Sigmoid colon (tissue), 4 donors: ENCODE measurements around the gene BCAS2.

Experiments
- CTCF ChIP-seq, 4 experiments: fragments of 450-650 bp in 3 of 4; fragments of 200-600 bp in 1 of 4; IDR thresholded peaks; one replicate each; pipeline ENCODE4 v1.5.1; 2016 to 2019; ENCODE audit warnings: antibody characterized with exemption in 4 of 4, mild to moderate bottlenecking in 3 of 4, moderate library complexity in 2 of 4
- EP300 ChIP-seq, 4 donors: sonication (generic); formaldehyde crosslinking; IDR thresholded peaks; one replicate each; pipeline ENCODE4 v1.6.1; 2017; ENCODE audit warnings: antibody characterized with exemption in 4 of 4
- POLR2A ChIP-seq, 2 donors: fragments of 450-650 bp; IDR thresholded peaks; one replicate each; pipeline ENCODE4 v1.6.1; 2016; ENCODE audit warnings: antibody characterized with exemption in 2 of 2, mild to moderate bottlenecking in 2 of 2, moderate library complexity in 2 of 2
- POLR2AphosphoS5 ChIP-seq, 4 donors: sonication (generic); formaldehyde crosslinking; IDR thresholded peaks; one replicate each; pipeline ENCODE4 v1.6.1; 2017; ENCODE audit warnings: antibody characterized with exemption in 4 of 4

DNA sequence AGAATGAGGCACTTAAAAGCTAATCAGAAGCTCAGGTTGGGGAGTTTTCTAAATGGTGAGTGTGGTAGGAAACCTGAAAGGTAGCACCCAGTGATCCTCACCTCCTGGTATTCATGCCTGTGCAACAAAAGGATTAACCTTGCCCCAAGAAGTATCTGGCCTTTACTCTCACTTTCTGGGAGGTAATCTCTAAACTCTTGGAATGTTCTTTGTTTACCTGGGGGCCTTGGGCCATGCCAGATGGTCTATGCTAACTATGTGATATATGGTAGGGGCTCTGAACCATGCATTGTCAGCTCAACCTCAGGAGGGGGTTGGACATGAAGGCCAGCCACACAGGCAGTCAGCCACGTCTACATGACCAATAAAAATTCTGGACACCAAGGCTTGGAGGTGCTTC, 46.0 kb downstream of the BCAS2 start:
- TF ChIP-seq CTCF (IDR thresholded peaks at IDR 0.05) (no peak), POLR2A (IDR thresholded peaks at IDR 0.05) (no peak), POLR2AphosphoS5 (IDR thresholded peaks at IDR 0.05) (no peak), EP300 (IDR thresholded peaks at IDR 0.05) (no peak)
